Transverse colon (tissue), 4 donors: ENCODE measurements around the gene GNB1L. TPM values are rescaled to one million over a fixed set of nuclear protein-coding genes. Genes with fewer than 3 reads are reported as not detected.

Experiments used
- DNase-seq: peaks from one replicate; pipeline ENCODE4 v3.0.0-alpha.2; 2019
- H3K27ac ChIP-seq, 4 donors: fragments of 200-600 bp; sonication (generic); 2 replicates each; pipeline ENCODE4 v1.5.1; 2016 to 2018; ENCODE audit warnings: inconsistent platforms in 4 of 4
- H3K27me3 ChIP-seq: fragments of 200-600 bp; sonication (generic); 2 replicates; pipeline ENCODE4 v1.5.1; 2017; ENCODE audit warnings: inconsistent platforms
- H3K36me3 ChIP-seq, 4 donors: fragments of 200-600 bp; sonication (generic); 2 replicates each; pipeline ENCODE4 v1.5.1; 2017 to 2019; ENCODE audit warnings: inconsistent platforms in 4 of 4
- H3K4me1 ChIP-seq, 4 donors: fragments of 200-600 bp; sonication (generic); 2 replicates each; pipeline ENCODE4 v1.5.1; 2017 to 2020; ENCODE audit warnings: inconsistent platforms in 4 of 4
- H3K4me3 ChIP-seq, 4 donors: fragments of 200-600 bp; sonication (generic); 1 replicate in 1 of 4; 2 replicates in 3 of 4; pipeline versions ENCODE4 v1.5.1 to v1.6.1; 2017 to 2019; ENCODE audit warnings: inconsistent platforms in 4 of 4
- H3K9me3 ChIP-seq, 2 donors: fragments of 200-600 bp; sonication (generic); 2 replicates each; pipeline ENCODE4 v1.5.1; 2017 to 2019; ENCODE audit warnings: inconsistent platforms in 2 of 2
- EP300 ChIP-seq: sonication (generic); formaldehyde crosslinking; IDR thresholded peaks from one replicate; pipeline ENCODE4 v1.6.1; 2017; ENCODE audit warnings: antibody characterized with exemption, low read depth
- POLR2A ChIP-seq: fragments of 450-650 bp; IDR thresholded peaks from one replicate; pipeline ENCODE4 v1.6.1; 2016; ENCODE audit warnings: antibody characterized with exemption, mild to moderate bottlenecking, moderate library complexity
- POLR2AphosphoS5 ChIP-seq, 3 donors: sonication (generic); formaldehyde crosslinking; IDR thresholded peaks; one replicate each; pipeline ENCODE4 v1.6.1; 2016; ENCODE audit warnings: antibody characterized with exemption in 3 of 3
- WGBS, 2 donors: methylation state at CpG; one replicate each; pipeline ENCODE4 v1.1.5; 2018; ENCODE audit warnings: low coverage in 1 of 2; 5-methylcytosine and 5-hydroxymethylcytosine counted together
- in situ Hi-C, 4 donors: fragments of 200-750 bp; cut with MboI; loops; one replicate each; pipeline versions ENCODE4 v1.15.0 to v1.15.1; 2017; ENCODE audit warnings: low sequenced_read_pairs in 3 of 4, low pct_ligation_motif_present in 1 of 4, low pct_unique_long_range_greater_than_20kb in 1 of 4
- intact Hi-C: fragments of 100-400 bp; cut with DNase I; formaldehyde crosslinking; loops from one replicate; pipeline ENCODE4 v1.15.1; 2023; ENCODE audit warnings: low total_unique reads
- total RNA-seq, 4 donors: library from RNA; depleted of rRNA; stranded (reverse); fragments of >200 nt; gene quantifications; one replicate each; pipeline ENCODE4 v1.1.0, GENCODE V29; 2016
- TF ChIP-seq, protein P1 (sequence below), 5 experiments: fragments of 200-600 bp in 3 of 5; fragments of 450-650 bp in 2 of 5; sonication (generic) in 3 of 5; IDR thresholded peaks; 1 replicate in 2 of 5; 2 replicates in 3 of 5; pipeline ENCODE4 v1.5.1; 2016 to 2017; ENCODE audit warnings: antibody characterized with exemption in 5 of 5, inconsistent platforms in 3 of 5, mild to moderate bottlenecking in 2 of 5, moderate library complexity in 1 of 5

Gene GNB1L
- total RNA-seq, 4 donors from 2014 or later = 0.80 to 4.8 (median 2.8) TPM

DNA sequence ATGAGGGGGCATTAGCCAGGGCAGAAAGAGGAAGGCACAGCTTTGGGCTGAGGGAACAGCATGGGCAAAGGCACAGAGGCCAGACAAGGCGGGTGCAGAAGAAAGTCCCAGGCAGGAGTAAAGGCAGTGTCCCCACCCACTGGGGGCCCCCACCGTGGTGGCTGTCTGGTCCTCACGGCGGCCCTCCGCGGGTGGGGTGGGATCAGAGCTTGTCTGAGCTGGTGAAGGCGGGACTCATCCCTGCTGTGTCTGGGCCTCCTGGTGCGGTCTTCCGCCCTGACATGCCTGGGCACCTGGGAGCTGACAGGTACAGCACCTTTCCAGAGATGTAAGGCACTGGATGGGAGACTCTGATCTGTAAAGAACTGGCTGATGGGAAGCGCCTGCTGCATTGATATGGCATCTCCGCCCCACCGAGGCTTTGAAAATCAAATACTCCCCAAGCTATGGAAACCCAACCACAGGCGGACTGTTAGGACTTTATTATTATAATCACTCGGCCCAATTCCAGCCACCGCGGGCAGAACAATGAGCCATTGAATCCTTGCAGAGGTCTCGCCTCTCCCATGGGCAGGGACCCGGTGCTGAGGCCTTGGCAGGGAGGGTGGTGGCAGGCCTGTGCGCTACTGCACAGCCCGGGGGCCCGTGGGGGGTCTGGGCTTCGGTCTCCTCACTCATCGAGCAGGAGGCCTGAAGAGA lies 14.2 kb upstream of the GNB1L start:
- H3K4me3 ChIP-seq = no peak overlapping the region
- TF ChIP-seq, protein P1, sequence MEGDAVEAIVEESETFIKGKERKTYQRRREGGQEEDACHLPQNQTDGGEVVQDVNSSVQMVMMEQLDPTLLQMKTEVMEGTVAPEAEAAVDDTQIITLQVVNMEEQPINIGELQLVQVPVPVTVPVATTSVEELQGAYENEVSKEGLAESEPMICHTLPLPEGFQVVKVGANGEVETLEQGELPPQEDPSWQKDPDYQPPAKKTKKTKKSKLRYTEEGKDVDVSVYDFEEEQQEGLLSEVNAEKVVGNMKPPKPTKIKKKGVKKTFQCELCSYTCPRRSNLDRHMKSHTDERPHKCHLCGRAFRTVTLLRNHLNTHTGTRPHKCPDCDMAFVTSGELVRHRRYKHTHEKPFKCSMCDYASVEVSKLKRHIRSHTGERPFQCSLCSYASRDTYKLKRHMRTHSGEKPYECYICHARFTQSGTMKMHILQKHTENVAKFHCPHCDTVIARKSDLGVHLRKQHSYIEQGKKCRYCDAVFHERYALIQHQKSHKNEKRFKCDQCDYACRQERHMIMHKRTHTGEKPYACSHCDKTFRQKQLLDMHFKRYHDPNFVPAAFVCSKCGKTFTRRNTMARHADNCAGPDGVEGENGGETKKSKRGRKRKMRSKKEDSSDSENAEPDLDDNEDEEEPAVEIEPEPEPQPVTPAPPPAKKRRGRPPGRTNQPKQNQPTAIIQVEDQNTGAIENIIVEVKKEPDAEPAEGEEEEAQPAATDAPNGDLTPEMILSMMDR (IDR thresholded peaks at IDR 0.05) = no peak
- no peaks in the 10 kb centered on the region for H3K27me3 ChIP-seq
- intact Hi-C loops (no loop called here), in situ Hi-C loops (no loop called here)
- peak; percentile 66 for DNase-seq
- H3K9me3 ChIP-seq = no peaks in the 10 kb centered on the region
- H3K27ac ChIP-seq = peak overlapping the region in 1 of 4 donors; percentile 12
- peaks cover 5 to 14% (median 12%) of the 10 kb centered on the region in 4 donors for H3K4me1 ChIP-seq
- WGBS, 2 donors = 51% methylated on average over 21 of the region's 23 CpGs; no CpG with 5 or more reads in 1 of the 2 donors
- H3K36me3 ChIP-seq = no peaks in the 10 kb centered on the region

DNA sequence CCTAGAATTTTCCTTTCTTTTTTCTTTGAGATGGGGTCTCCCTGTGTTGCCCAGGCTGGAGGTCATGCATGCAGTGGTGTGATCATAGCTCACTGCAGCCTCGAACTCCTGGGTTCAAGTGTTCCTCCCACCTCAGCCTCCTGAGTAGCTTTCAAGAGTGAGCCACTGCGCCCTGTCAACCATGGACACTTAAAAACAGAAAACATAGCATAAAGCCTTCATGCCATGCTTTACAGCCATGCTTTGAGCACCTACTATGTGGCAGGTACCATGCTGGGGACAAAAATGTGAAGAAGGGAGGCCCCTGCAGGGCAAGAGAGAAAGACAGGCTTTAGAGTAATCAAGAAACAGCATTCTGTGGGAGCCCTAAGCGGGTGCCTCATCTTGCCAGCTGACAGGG lies 13.7 kb upstream of the GNB1L start:
- Histone ChIP-seq H3K4me1 (peaks cover 0 to 10% (median 6%) of the 10 kb centered on the region in 4 donors), H3K9me3 (no peaks in the 10 kb centered on the region), H3K36me3 (no peaks in the 10 kb centered on the region), H3K27ac (no peak overlapping the region), H3K4me3 (no peak overlapping the region), H3K27me3 (no peaks in the 10 kb centered on the region)
- in situ Hi-C loops (no loop called here), intact Hi-C loops (no loop called here)
- 82 to 84% methylated on average over 2 to 3 of the region's 3 CpGs for WGBS, 2 donors
- no peak for DNase-seq
- TF ChIP-seq POLR2A = no peak
- no peak for TF ChIP-seq POLR2AphosphoS5 (IDR thresholded peaks at IDR 0.05)
- TF ChIP-seq, protein P1 (IDR thresholded peaks at IDR 0.05) = no peak
- no peak for TF ChIP-seq EP300

DNA sequence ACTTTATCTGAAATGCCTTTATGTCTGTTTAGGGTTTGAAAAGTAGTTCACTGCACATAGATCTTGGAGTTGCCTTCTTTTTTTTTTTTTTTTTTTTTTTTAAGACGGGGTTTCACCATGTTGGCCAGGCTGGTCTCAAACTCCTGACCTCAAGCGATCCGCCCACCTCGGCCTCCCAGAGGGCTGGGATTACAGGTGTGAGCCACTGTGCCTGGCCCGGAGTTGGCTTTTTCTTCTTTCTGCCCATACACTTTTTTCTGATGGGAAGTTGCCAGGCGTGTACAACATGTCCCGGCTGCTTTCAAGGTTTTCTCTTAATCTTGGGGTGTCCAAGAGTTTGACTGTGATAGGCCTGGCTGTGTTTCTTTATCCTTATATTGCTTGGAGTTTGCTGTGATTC lies 12.9 kb upstream of the GNB1L start:
- Histone ChIP-seq H3K36me3 (no peaks in the 10 kb centered on the region), H3K4me3 (no peak overlapping the region), H3K27ac (no peak overlapping the region), H3K4me1 (peaks cover 0 to 10% (median under 1%) of the 10 kb centered on the region in 4 donors), H3K27me3 (no peaks in the 10 kb centered on the region), H3K9me3 (no peaks in the 10 kb centered on the region)
- intact Hi-C loops (no loop called here), in situ Hi-C loops (no loop called here)
- TF ChIP-seq EP300 (no peak), POLR2AphosphoS5 (IDR thresholded peaks at IDR 0.05) (no peak), POLR2A (no peak)
- TF ChIP-seq, protein P1 (IDR thresholded peaks at IDR 0.05) = no peak
- DNase-seq = no peak
- WGBS, 2 donors = 86 to 94% methylated on average over 1 to 7 of the region's 7 CpGs

DNA sequence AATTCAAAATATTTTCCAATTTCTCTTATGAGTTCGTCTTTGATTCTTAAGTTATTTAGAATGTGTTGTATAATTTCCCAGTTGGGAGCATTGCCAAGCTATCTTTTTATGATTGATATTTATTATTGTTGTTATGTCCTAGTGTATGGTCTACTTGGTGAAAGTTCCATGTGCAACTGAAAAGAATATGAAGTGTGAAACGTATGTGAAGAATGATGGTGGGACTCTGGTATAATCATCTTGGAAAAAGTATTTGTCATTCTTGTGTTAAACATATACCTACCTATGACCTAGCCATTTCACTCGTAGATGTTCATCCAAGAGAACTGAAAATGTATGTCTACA lies 12.0 kb upstream of the GNB1L start:
- Histone ChIP-seq H3K9me3 (no peaks in the 10 kb centered on the region), H3K27me3 (no peaks in the 10 kb centered on the region), H3K36me3 (no peaks in the 10 kb centered on the region), H3K4me3 (no peak overlapping the region), H3K27ac (no peak overlapping the region), H3K4me1 (peaks cover 0 to 10% (median 0%) of the 10 kb centered on the region in 4 donors)
- DNase-seq = no peak
- in situ Hi-C loops (no loop called here), intact Hi-C loops (no loop called here)
- TF ChIP-seq, protein P1 (IDR thresholded peaks at IDR 0.05) = no peak
- TF ChIP-seq EP300 (no peak), POLR2A (no peak), POLR2AphosphoS5 (IDR thresholded peaks at IDR 0.05) (no peak)
- WGBS, 2 donors = 86 to 89% methylated on average over 3 of the region's 3 CpGs
